Naive B cell (primary cell): ENCODE measurements around the gene MYF5. TPM values are rescaled to one million over a fixed set of nuclear protein-coding genes. Genes with fewer than 3 reads are reported as not detected.

Source experiments
- ATAC-seq, 2 donors: fragments of 150-1000 bp; cut with Tn5 transposase; 2 replicates each; pipeline ENCODE4 v1.10.0; 2021; ENCODE audit warnings: low read depth in 2 of 2, mild to moderate bottlenecking in 2 of 2, moderate library complexity in 2 of 2
- DNase-seq: peaks from one replicate; pipeline ENCODE4 v3.0.0; 2022
- H3K27ac Mint-ChIP-seq, 6 donors: one replicate each; pipeline ENCODE4 v1.8.0; 2020 to 2022; ENCODE audit warnings: mild to moderate bottlenecking in 6 of 6, mixed read lengths in 6 of 6, moderate library complexity in 5 of 6, inconsistent platforms in 2 of 6
- H3K27me3 Mint-ChIP-seq, 3 donors: one replicate each; pipeline ENCODE4 v1.8.0; 2021 to 2022; ENCODE audit warnings: mixed read lengths in 3 of 3, mild to moderate bottlenecking in 1 of 3
- H3K36me3 Mint-ChIP-seq, 2 donors: one replicate each; pipeline ENCODE4 v1.8.0; 2020 to 2022; ENCODE audit warnings: mixed read lengths in 2 of 2, inconsistent platforms in 1 of 2, mild to moderate bottlenecking in 1 of 2
- H3K4me1 Mint-ChIP-seq, 3 donors: one replicate each; pipeline ENCODE4 v1.8.0; 2020 to 2022; ENCODE audit warnings: mixed read lengths in 3 of 3, inconsistent platforms in 1 of 3, mild to moderate bottlenecking in 1 of 3, moderate library complexity in 1 of 3
- H3K4me3 Mint-ChIP-seq, 8 donors: one replicate each; pipeline ENCODE4 v1.8.0; 2020 to 2022; ENCODE audit warnings: mild to moderate bottlenecking in 8 of 8, mixed read lengths in 8 of 8, moderate library complexity in 8 of 8, inconsistent platforms in 2 of 8
- H3K9me3 Mint-ChIP-seq, 7 donors: one replicate each; pipeline ENCODE4 v1.8.0; 2020 to 2022; ENCODE audit warnings: mixed read lengths in 7 of 7, mild to moderate bottlenecking in 5 of 7, inconsistent platforms in 2 of 7, moderate library complexity in 1 of 7
- polyA plus RNA-seq, 6 donors: library from polyadenylated mRNA; unstranded; fragments of 300-500 nt; fragmentation: Illumina TruSeq; gene quantifications; one replicate each; pipeline ENCODE4 v1.2.3, GENCODE V29; 2021; ENCODE audit warnings: low read depth in 6 of 6

MYF5 gene
- polyA plus RNA-seq, 6 donors from 2014 or later = not detected

DNA sequence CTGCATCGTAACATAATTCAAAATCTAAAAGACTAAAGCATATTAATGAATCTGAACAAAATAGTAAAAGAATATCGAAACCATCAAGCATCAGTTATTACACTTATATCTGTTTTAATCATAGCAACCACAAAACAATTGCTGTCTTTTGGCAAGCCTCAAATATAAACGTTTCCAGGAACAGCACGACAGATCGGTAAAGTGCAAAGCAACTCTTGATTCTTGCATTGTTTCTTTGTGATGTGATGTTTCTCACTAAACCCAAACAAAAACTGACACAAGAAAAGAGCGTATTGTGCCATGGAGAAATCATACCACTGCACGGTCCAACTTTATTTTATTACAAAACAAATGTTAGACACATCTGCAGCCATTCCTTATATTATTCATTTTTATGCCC lies 18.5 kb upstream of the MYF5 start:
- H3K36me3 Mint-ChIP-seq = no peaks in the 10 kb centered on the region
- H3K27me3 Mint-ChIP-seq = no peaks in the 10 kb centered on the region
- H3K4me1 Mint-ChIP-seq = no peaks in the 10 kb centered on the region
- no peak overlapping the region for H3K4me3 Mint-ChIP-seq
- H3K9me3 Mint-ChIP-seq = peaks cover 0 to 2% (median 0%) of the 10 kb centered on the region in 7 donors
- DNase-seq = no peak
- H3K27ac Mint-ChIP-seq = no peak overlapping the region
- ATAC-seq = no peak

DNA sequence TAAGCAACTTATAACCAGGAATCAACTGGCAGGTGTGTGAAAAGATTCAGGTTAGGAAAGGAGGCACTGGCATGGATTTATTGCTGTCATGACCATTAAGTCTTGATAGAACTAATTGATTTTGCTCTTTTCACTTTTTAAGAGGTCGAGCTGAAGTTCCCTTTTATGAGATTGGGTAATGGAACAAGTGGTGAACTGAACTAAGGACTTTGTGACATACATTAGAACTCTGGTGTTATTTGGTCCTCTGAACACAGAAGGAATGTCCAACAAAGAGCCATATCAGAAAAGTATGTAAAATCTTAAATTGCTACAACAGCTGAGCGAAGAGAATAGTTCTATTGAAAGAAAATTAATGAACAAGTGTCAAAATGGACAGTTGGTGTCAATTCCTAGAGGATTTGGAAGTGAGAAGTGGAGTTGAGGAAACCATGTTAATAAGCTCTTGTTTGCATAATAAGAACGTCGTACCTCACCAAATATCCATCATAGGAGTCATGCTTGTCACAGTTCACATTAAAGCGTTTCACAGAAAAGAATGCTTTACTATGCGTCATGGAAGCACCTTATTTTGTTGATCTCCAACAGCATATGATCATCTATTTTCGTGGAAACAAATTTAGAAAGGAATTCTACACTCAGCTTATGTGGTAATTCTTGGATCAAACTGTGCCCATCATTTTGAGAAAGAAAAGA lies 17.7 kb upstream of the MYF5 start:
- ATAC-seq (no peak), DNase-seq (no peak)
- no peaks in the 10 kb centered on the region for H3K36me3 Mint-ChIP-seq
- H3K27me3 Mint-ChIP-seq = no peaks in the 10 kb centered on the region
- no peaks in the 10 kb centered on the region for H3K4me1 Mint-ChIP-seq
- H3K9me3 Mint-ChIP-seq = peaks cover 0 to 3% (median 0%) of the 10 kb centered on the region in 7 donors
- no peak overlapping the region for H3K27ac Mint-ChIP-seq
- H3K4me3 Mint-ChIP-seq = no peak overlapping the region

DNA sequence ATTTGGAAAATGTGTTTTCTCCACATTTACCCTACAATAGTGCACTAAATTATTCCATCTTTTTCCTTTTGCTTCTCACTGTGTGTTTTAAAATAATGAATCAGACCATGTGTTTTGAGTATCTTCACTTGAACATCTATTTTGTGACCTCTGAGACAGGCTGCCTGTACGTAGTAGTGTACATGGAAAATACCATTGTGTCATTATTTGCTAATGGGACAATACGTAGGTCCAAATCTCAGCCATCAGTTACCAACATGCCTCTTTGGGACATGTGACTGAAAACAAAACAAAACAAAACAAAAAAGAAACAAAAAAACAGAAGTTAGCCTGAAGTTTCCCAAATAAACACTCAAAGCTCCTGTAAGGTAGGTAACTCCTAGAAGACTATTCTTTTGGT lies 16.4 kb upstream of the MYF5 start:
- Mint-ChIP-seq H3K4me1 (no peaks in the 10 kb centered on the region), H3K36me3 (no peaks in the 10 kb centered on the region), H3K27ac (no peak overlapping the region), H3K9me3 (peaks cover 0 to 3% (median 0%) of the 10 kb centered on the region in 7 donors), H3K4me3 (no peak overlapping the region), H3K27me3 (no peaks in the 10 kb centered on the region)
- ATAC-seq (no peak), DNase-seq (no peak)

DNA sequence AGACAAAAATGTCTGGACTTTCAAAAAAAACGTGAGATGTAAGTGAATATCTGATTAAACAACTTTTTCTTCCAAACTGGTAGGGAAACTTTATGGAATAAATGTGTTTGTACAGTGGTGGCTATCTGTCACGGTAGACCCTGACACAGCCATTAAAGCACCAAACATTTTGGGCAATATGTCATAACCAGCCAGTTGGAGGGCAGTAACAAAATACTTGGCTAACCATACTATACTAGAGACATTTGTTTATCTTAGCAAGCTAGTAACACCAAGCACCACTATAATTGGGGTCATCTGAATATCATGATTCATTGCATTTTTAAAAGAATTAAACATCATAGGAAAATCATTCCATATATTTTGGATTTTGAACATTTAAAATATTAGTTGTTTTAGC lies 15.3 kb upstream of the MYF5 start:
- DNase-seq (no peak), ATAC-seq (no peak)
- Mint-ChIP-seq H3K27me3 (peaks cover 0 to 7% (median 0%) of the 10 kb centered on the region in 3 donors), H3K9me3 (peaks cover 0 to 3% (median 0%) of the 10 kb centered on the region in 7 donors), H3K4me1 (no peaks in the 10 kb centered on the region), H3K27ac (no peak overlapping the region), H3K36me3 (no peaks in the 10 kb centered on the region), H3K4me3 (no peak overlapping the region)

DNA sequence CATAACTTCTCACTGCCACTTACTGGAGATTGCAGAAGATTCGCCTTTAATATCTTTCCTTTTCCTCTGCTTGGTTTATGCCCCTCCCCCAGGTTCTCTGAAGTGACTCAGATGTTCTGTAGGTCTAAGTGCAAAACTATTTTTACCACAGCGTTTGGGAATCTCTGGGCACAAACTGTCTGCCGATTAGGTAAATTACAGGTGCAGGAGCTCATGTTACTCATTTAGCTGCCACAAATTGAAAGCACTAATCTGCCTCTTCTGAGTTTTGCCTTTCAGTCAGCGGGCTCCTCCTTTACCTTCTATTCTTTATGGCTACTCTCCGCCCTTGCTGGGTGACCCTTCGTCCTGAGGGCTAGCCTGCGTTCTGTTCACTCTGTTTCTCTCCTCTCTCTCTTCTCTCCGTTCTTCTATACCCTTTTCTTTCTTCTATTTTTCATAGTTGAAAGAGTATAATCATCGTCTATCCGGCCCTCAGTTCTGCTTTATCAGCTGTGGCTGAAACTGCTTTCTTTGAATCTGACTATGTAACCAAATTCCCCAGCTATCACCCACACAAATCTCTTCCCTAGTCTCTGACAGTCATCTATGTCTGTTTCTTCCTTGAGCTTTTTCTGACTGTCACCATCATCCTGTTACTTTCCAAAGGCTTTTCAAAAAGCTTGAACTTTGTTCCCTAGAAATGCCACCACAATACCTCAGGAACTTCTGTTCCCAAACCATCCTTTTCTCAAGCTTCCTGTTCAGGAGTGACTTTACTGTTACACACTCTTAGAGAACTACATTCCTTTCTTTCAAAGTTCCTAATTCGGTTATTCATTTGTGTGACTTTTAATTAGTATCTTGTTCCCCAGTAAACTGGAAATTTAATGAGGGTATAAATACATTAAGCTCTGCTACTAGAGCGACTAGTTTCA lies 13.6 kb upstream of the MYF5 start:
- H3K27me3 Mint-ChIP-seq = peaks cover 15 to 20% (median 15%) of the 10 kb centered on the region in 3 donors
- H3K36me3 Mint-ChIP-seq = no peaks in the 10 kb centered on the region
- H3K4me3 Mint-ChIP-seq = no peak overlapping the region
- peaks cover 0 to 3% (median 0%) of the 10 kb centered on the region in 7 donors for H3K9me3 Mint-ChIP-seq
- peaks cover 0 to 3% (median 0%) of the 10 kb centered on the region in 3 donors for H3K4me1 Mint-ChIP-seq
- ATAC-seq (no peak), DNase-seq (no peak)
- H3K27ac Mint-ChIP-seq = peak overlapping the region in 1 of 6 donors; percentile 62

DNA sequence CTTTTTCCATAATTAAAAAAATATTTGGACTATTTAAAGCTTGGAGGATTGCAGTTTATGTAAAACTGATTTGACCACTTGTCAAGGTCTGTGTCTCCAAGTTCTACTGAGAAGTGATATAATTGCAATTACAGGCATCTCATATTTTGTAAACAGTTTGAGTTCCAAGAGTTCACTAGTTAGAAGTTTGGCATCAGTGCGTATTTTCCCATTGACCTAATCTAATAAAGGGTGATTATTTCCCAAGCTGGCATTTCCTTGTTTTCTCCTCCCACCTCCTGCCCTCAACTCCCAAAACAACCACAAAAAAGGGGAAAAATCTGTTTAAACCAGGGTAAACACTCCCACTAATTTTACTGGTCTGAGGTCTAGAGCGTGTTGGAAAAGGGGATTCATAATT lies 12.3 kb upstream of the MYF5 start:
- ATAC-seq (no peak), DNase-seq (no peak)
- Mint-ChIP-seq H3K4me1 (peaks cover 0 to 7% (median 5%) of the 10 kb centered on the region in 3 donors), H3K27ac (no peak overlapping the region), H3K36me3 (no peaks in the 10 kb centered on the region), H3K4me3 (no peak overlapping the region), H3K9me3 (peaks cover 0 to 6% (median 2%) of the 10 kb centered on the region in 7 donors), H3K27me3 (peaks cover 23 to 27% (median 26%) of the 10 kb centered on the region in 3 donors)

DNA sequence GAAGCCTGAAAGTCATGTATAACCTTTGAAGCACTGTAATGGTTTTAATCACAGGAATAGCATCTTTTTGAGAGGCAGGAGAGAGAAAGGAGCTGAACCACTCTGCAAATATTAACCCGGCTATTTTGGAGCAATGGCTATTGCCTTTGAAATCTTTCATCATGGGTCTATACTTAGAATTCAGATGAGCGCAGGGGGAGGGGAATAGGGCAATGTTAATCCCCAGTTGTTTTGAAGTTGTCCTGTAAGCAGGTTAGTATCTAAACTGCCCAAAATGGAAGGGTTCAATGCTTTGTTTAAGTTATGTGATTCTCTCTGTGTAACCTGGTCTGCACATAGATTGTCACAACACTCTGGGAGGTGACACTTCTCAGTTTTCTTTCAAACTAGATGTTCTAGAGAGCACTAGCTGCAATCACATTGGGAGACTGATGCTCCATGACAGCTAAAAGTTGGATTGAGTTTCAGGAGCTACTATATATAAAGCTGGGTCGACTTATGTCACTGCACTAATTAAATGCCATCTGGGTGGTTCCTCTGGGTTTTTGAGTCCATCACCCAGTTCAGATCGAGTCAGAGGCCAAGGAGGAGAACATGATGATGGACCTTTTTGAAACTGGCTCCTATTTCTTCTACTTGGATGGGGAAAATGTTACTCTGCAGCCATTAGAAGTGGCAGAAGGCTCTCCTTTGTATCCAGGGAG lies 9.4 kb upstream of the MYF5 start, which contains the start of gene MYF6:
Gene MYF6 (plus strand): TSS at position 509 of the 704 bp plus-strand sequence. CDS start 86 bp downstream, at position 595.
- H3K36me3 Mint-ChIP-seq = no peaks in the 10 kb centered on the region
- H3K4me3 Mint-ChIP-seq = peak within 1 kb of the TSS in 2 of 8 donors; percentile 2 to 25
- no peak within 1 kb of the TSS for H3K27ac Mint-ChIP-seq
- H3K4me1 Mint-ChIP-seq = peaks cover 0 to 7% (median 5%) of the 10 kb centered on the region in 3 donors
- H3K27me3 Mint-ChIP-seq = peaks cover 32 to 40% (median 39%) of the 10 kb centered on the region in 3 donors
- DNase-seq (no peak), ATAC-seq (no peak)
- H3K9me3 Mint-ChIP-seq = peaks cover 0 to 8% (median 2%) of the 10 kb centered on the region in 7 donors

DNA sequence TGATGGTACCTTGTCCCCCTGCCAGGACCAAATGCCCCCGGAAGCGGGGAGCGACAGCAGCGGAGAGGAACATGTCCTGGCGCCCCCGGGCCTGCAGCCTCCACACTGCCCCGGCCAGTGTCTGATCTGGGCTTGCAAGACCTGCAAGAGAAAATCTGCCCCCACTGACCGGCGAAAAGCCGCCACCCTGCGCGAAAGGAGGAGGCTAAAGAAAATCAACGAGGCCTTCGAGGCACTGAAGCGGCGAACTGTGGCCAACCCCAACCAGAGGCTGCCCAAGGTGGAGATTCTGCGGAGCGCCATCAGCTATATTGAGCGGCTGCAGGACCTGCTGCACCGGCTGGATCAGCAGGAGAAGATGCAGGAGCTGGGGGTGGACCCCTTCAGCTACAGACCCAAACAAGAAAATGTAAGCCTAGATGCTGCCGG lies 8.9 kb upstream of the MYF5 start:
- H3K4me3 Mint-ChIP-seq = no peak overlapping the region
- H3K9me3 Mint-ChIP-seq = peaks cover 0 to 8% (median 2%) of the 10 kb centered on the region in 7 donors
- H3K4me1 Mint-ChIP-seq = peaks cover 0 to 7% (median 5%) of the 10 kb centered on the region in 3 donors
- H3K27ac Mint-ChIP-seq = no peak overlapping the region
- H3K27me3 Mint-ChIP-seq = peaks cover 36 to 46% (median 43%) of the 10 kb centered on the region in 3 donors
- DNase-seq (no peak), ATAC-seq (no peak)
- H3K36me3 Mint-ChIP-seq = no peaks in the 10 kb centered on the region

DNA sequence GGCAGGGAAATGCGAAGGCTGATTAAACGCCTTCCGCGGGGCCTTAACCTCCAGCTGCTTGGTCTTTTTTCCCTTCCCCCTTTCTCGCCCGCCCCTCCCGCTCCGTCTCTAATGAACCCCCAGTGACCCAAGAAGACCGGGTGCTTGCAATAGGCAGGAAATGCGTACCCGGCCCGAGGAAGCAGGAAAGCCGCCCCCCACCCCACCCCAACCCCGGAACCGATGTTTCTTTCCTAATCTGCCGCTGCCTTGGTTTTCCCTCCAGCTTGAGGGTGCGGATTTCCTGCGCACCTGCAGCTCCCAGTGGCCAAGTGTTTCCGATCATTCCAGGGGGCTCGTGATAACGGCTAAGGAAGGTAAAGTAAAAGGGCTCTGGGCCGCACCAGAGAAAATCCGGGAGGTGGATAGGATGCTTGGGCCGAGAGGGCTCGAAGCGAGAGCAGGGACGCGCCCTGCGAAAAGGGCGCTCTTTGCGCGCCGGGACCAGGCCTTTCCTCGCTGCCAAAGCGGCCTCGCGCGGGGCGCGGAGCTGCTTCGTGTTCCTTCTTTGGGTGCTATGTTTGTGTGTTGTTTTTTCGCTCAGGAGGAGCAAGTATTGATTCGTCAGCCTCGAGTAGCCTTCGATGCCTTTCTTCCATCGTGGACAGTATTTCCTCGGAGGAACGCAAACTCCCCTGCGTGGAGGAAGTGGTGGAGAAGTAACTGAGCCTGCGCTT lies 8.3 kb upstream of the MYF5 start:
- Mint-ChIP-seq H3K27me3 (peaks cover 40 to 46% (median 45%) of the 10 kb centered on the region in 3 donors), H3K4me3 (peak overlapping the region in 1 of 8 donors; percentile 25), H3K4me1 (peaks cover 0 to 7% (median 5%) of the 10 kb centered on the region in 3 donors), H3K9me3 (peaks cover 0 to 8% (median 2%) of the 10 kb centered on the region in 7 donors), H3K36me3 (no peaks in the 10 kb centered on the region), H3K27ac (no peak overlapping the region)
- ATAC-seq = no peak
- no peak for DNase-seq

DNA sequence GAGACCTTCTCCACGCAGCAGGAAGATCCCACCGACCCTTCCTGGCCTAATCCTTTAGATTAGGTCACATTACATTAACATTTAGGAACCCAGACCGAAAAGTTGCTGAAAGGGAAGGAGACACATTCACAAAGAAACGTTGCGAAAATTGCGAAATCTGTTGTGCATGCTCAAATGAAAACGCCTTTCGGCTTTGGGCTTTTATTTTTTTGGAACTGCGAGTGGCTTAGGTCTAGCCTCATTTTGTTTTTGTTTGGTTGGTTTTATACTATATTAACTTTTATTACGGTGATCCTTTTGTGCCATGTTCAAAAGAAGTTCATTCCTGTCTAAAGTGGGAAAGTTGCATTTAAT lies 7.8 kb upstream of the MYF5 start:
- ATAC-seq (no peak), DNase-seq (no peak)
- Mint-ChIP-seq H3K4me3 (no peak overlapping the region), H3K9me3 (peaks cover 0 to 11% (median 4%) of the 10 kb centered on the region in 7 donors), H3K36me3 (peaks cover 0 to 4% of the 10 kb centered on the region in 2 donors), H3K27me3 (peaks cover 40 to 51% (median 50%) of the 10 kb centered on the region in 3 donors), H3K27ac (no peak overlapping the region), H3K4me1 (peaks cover 0 to 7% (median 5%) of the 10 kb centered on the region in 3 donors)

DNA sequence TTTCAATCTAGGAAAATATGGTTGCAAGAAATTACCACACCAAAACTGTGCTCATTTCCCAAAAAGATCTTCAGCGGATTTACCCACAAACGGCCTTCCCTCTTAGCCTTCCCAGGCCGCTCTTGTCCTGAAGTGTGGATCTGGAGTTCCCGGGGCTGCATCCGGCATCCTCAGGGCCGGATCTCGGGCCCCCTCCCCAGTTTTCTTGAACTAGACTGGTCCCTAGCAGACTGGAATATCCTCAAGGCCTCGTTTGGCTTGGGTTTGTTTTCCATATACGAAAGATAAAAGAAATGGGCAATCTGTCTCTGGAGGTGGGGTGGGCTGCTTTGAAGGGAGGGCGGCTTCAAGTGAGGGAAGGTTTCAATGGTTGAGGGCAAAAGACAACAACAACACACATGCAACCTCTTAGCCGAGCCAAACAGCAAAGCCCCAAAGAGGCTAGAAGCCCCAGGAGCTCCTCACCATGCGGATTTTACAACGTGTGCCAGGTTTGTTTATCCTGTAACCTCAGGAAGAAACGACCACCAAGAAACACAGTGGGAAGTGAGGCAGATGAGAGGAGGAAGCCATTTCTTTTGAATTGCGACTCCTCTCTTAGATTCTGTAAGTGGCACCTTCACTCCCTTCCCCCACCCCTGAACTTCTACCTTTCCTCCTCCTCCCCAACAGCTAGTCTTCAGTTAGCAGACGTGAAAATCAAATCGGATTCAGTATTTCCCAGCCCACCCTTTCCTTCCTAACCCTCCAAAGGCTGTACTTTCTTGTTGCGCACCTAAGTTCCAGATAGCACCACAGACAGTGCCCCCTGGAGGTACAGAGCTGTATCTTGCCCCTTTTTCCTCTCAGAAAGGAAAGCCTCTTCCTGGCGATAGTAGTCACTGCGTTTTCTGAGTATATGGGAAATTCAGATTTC lies 6.6 kb upstream of the MYF5 start:
- peaks cover 0 to 7% of the 10 kb centered on the region in 2 donors for H3K36me3 Mint-ChIP-seq
- H3K4me1 Mint-ChIP-seq = peaks cover 0 to 7% (median 5%) of the 10 kb centered on the region in 3 donors
- DNase-seq (no peak), ATAC-seq (no peak)
- peaks cover 0 to 11% (median 4%) of the 10 kb centered on the region in 7 donors for H3K9me3 Mint-ChIP-seq
- H3K27ac Mint-ChIP-seq = peak overlapping the region in 1 of 6 donors; percentile 57
- H3K4me3 Mint-ChIP-seq = peak overlapping the region in 1 of 8 donors; percentile 6
- peaks cover 44 to 62% (median 61%) of the 10 kb centered on the region in 3 donors for H3K27me3 Mint-ChIP-seq
